GM12864 (cell line): ENCODE results near the gene DOK5.

Source experiments
- DNase-seq: peaks from one replicate; pipeline ENCODE4 v3.0.0-alpha.2; 2011; ENCODE audit warnings: low read depth
- H3K4me3 ChIP-seq: 2 replicates; pipeline ENCODE4 v1.5.1; 2011; ENCODE audit warnings: mild to moderate bottlenecking, low read depth, low read length, control low read depth
- CTCF ChIP-seq: IDR thresholded peaks from 2 replicates; pipeline ENCODE4 v1.5.1; 2011; ENCODE audit warnings: low read depth, mild to moderate bottlenecking, moderate library complexity, low read length, control low read depth, inconsistent platforms; ENCODE audit errors: missing control alignments

The DOK5 gene

DNA sequence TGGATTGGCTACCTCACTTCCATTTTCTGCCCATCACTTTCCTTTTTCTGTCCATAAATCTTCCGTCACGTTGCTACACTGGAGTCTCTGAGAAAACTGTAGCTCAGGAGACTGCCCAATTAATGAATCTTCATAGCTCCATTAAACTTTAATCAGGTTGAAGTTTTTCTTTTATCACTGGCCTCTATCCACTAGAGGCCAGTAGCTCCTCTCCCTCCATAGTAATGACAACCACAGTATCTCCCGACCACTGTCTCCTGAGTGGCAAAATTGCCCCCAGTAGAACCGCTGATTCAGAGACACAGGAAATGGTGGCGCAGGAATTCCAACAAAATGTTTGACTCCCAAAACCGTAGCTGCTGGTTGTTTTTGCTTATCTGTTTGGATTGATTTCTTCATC lies 18.4 kb upstream of the DOK5 start:
- no peak for DNase-seq
- no peak overlapping the region for H3K4me3 ChIP-seq
- no peak for TF ChIP-seq CTCF

GRCh38 chr20:54458219-54458618 lies 17.2 kb upstream of the DOK5 start:
- H3K4me3 ChIP-seq = no peak overlapping the region
- no peak for TF ChIP-seq CTCF
- no peak for DNase-seq

DNA sequence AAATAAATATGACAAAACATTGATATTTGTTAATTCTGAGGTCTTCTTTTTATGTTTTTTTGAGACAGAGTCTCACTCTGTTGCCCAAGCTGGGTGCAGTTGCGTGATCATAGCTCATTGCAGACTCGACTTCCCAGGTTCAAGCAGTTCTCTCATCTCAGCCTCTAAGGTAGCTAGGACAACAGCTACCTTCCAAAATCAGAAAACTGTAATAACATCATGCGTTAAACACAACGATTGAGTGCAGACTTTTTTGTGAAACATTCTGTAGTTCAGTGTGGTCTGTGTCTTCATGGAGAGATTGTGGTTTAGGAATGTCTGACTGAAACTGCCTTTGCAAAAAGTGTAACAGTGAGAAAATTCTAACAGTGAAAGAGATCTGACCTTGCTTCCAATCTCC lies 16.1 kb upstream of the DOK5 start:
- TF ChIP-seq CTCF = no peak
- no peak overlapping the region for H3K4me3 ChIP-seq
- DNase-seq = no peak

DNA sequence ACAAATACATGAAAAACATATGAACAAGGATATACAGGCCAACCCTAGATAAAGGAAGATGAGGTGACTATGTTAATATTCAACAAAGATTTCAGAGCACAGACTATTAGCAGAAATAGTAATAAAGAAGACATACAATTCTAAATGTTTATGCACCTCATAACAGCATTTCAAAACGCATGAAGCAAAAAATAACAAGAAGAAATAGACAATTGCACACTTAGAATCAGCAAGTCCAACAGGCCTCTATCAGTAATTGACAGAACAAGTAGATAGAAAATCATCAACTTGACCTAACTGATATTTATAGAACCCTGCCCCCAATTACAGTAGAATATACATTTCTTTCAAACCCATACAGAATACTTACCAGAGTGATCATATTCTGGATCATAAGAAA lies 11.4 kb upstream of the DOK5 start:
- no peak for DNase-seq
- no peak overlapping the region for H3K4me3 ChIP-seq
- no peak for TF ChIP-seq CTCF

DNA sequence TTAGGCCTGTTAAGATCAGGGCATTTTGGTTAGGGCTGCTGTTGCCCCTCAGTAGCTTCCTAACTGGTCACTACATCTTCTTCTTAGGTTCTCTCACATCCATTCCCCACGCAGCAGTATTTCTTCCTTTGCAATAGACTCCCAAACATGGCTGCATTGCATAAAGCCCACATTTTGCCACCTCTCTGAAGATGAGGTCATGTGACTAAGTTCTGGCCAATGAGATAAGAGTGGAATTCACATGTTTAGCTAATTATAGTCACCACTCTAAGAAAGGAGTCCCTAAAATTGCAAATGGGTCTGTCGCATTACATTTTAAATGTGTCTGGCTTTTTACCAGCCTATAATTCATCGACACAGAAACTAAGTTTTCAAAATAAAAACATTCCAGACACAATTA lies 9.3 kb upstream of the DOK5 start:
- no peak overlapping the region for H3K4me3 ChIP-seq
- TF ChIP-seq CTCF = no peak
- DNase-seq = no peak

DNA sequence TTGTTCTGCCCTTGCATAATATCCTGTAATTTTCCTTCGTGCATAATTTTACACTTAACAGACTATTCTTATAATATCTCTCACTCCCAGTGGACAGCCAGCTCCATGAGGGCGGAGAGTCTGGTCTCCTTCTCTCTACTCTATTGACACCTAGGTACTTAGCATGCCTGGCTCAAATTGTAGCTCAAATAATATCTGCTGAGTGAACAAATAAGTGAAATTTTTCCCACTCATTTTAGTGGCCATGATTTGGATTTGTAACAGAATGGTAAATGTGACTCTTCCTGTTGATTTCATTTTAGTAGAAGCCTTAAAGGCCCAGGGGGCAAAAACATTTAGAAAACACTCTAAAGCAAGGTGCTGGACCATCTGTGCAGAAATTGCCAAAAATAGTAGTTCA lies 7.8 kb upstream of the DOK5 start:
- no peak for DNase-seq
- no peak for TF ChIP-seq CTCF
- no peak overlapping the region for H3K4me3 ChIP-seq

DNA sequence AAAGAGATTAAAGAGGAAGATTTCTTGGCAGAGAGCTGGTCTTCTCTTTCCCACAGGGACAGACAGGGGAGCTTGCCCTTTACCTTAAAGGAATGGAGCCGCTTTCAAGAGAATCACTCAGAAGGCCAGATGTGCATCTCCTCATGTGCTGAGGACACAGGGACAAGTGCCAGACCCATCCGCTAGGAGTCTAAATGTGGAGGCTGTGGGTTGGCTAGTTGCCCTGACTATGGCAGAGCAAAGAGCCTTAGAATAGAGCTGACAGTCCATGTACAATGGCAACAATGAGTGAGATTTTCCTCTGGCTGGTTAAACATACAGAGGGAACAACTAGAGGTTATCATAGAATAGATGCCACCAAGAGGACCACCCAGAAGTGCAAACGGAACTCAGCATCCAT lies 7.3 kb upstream of the DOK5 start:
- DNase-seq = no peak
- no peak overlapping the region for H3K4me3 ChIP-seq
- no peak for TF ChIP-seq CTCF
